Omental fat pad (tissue), 4 donors: Measurements from ENCODE around the gene TMEM14C. TPM values are rescaled to one million over a fixed set of nuclear protein-coding genes. Genes with fewer than 3 reads are reported as not detected.

Experiments
- ATAC-seq: fragments of 150-250 bp; one replicate; pipeline ENCODE4 v1.9.1; 2016; ENCODE audit warnings: mild to moderate bottlenecking, moderate library complexity; ENCODE audit not compliant: low FRiP score
- DNase-seq: peaks from one replicate; pipeline ENCODE4 v3.0.0-alpha.2; 2019; ENCODE audit warnings: low spot score
- total RNA-seq, 4 donors: library from RNA; depleted of rRNA; stranded (reverse); fragments of >200 nt; gene quantifications; one replicate each; pipeline ENCODE4 v1.1.0, GENCODE V29; 2016
- TF ChIP-seq, protein P1 (sequence below), 3 donors: fragments of 450-650 bp; IDR thresholded peaks; one replicate each; pipeline ENCODE4 v1.5.1; 2016 to 2017; ENCODE audit warnings: antibody characterized with exemption in 3 of 3, mild to moderate bottlenecking in 3 of 3, moderate library complexity in 2 of 3

The TMEM14C gene
- total RNA-seq, 4 donors from 2014 or later, result 97.9 to 144 (median 116) TPM

DNA sequence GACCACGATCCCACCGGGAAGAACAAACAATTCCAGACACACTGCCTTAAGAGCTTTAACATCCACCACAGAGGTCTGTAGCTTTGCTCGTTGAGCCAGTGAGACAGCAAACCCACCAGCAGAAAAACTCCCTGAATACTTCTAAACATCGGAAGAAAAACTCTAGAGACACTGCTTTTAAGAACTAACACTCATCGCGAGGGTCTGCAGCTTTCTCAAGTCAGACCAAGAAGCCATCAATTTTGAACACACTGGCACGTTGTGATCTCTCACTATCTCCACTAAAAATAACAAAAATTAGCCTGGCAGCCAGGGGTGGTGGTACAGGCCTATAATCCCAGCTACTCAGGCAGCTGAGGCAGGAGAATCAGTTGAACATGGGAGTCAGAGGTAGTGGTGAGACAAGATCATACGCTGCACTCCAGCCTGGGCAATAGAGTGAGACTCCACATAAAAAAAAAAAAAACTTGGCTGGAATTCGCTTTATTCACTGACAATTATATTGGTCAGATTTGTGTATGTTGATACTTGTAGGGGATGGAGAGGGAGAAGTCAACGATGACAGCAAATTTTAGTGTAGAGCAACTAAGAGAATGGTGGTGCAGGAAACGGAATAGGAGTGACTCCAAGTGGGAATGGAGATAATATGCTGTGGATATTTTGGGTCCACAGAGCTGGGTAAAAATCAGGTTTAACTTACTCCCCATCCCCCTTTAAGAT lies 860 bp upstream of the TMEM14C start:
- no peak for DNase-seq
- TF ChIP-seq, protein P1, sequence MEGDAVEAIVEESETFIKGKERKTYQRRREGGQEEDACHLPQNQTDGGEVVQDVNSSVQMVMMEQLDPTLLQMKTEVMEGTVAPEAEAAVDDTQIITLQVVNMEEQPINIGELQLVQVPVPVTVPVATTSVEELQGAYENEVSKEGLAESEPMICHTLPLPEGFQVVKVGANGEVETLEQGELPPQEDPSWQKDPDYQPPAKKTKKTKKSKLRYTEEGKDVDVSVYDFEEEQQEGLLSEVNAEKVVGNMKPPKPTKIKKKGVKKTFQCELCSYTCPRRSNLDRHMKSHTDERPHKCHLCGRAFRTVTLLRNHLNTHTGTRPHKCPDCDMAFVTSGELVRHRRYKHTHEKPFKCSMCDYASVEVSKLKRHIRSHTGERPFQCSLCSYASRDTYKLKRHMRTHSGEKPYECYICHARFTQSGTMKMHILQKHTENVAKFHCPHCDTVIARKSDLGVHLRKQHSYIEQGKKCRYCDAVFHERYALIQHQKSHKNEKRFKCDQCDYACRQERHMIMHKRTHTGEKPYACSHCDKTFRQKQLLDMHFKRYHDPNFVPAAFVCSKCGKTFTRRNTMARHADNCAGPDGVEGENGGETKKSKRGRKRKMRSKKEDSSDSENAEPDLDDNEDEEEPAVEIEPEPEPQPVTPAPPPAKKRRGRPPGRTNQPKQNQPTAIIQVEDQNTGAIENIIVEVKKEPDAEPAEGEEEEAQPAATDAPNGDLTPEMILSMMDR (IDR thresholded peaks at IDR 0.05), result no peak
- no peak for ATAC-seq

DNA sequence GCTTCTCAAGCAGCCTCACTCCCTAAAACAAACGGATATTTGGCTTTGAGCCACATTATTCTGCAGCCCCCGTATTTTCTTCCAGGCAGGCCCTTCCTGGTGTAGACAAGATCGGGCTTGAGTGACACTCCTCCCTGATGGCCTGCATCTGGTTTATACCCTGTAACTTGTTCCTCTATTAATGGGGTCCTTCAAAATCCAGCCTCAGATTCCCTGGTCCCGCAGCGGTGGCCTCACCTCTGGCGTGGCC lies 375 bp upstream of the TMEM14C start:
- no peak for DNase-seq
- ATAC-seq, result no peak
- TF ChIP-seq, protein P1 (IDR thresholded peaks at IDR 0.05), result no peak

DNA sequence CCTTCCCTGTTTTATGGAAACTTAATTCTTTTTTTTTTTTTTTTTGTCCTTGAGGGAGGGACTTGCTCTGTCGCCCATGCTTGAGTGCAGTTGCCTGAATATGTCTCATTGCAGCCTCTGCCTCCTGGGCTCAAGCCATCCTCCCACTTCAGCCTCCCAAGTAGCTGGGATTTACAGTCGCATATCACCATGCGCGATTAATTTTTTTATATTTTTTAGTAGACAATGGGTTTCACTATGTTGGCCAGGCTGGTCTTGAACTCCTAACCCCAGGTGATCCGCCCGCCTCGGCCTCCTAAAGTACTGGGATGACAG lies 654 bp downstream of the TMEM14C start:
- TF ChIP-seq, protein P1 (IDR thresholded peaks at IDR 0.05), result no peak
- DNase-seq, result no peak
- ATAC-seq, result no peak

DNA sequence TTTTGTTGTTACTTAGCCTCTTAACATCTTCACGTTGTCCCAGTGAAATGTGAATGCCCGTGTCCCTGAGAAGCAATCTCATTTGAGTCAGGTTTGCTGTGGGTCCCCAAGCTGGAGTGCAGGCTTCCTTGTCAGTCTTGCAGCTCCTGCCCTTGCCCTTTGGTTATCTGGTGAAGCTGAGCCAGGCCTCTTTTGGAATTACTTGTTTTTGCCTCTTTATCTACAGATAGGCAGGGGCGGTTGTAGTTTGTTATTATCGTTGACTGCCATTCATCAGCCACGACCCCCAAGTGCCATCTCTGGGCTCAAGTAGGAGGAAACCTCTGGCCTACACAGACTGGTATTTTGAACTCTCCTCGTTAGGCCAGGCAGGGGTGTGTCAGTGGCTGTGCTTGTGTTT lies 2.2 kb downstream of the TMEM14C start:
- TF ChIP-seq, protein P1 (IDR thresholded peaks at IDR 0.05), result no peak
- DNase-seq (no peak), ATAC-seq (no peak)

DNA sequence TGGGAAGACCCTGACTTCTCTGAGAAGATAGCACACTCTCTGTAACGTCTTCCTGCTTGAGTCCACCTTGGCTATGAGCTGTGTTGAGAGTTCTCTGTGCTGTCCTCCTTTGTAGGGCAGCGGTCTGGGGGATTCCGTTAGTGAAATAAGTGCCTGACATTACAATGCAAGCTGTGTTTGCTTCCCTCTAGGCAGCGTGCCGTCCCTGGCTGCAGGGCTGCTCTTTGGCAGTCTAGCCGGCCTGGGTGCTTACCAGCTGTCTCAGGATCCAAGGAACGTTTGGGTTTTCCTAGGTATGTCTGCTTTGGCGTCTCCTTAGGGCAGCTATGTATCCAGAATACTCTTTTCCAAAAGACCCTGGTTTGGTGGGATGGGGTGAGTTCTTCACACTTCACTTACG lies 2.8 kb downstream of the TMEM14C start:
- ATAC-seq (no peak), DNase-seq (no peak)
- TF ChIP-seq, protein P1 (IDR thresholded peaks at IDR 0.05), result no peak

DNA sequence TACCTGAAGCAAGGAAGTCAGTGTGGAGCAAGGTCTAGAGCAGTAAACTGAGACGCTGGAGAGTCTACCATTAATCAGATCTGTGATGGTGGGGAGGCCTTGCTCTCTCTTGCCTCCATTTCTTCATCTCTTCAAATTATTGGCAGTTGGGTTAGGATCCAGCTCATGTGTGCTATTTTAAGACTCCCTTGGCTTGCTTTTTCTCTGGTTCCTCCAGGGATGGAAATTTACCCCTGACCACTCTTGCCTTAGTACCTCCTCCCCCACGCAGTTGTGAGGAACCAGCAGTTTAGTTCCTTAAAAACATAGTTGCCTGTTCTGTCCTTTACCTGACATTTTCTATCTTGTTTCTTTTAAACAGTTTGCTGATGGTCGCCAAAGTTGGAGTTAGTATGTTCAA lies 7.4 kb downstream of the TMEM14C start:
- no peak for DNase-seq
- TF ChIP-seq, protein P1 (IDR thresholded peaks at IDR 0.05), result no peak
- no peak for ATAC-seq

DNA sequence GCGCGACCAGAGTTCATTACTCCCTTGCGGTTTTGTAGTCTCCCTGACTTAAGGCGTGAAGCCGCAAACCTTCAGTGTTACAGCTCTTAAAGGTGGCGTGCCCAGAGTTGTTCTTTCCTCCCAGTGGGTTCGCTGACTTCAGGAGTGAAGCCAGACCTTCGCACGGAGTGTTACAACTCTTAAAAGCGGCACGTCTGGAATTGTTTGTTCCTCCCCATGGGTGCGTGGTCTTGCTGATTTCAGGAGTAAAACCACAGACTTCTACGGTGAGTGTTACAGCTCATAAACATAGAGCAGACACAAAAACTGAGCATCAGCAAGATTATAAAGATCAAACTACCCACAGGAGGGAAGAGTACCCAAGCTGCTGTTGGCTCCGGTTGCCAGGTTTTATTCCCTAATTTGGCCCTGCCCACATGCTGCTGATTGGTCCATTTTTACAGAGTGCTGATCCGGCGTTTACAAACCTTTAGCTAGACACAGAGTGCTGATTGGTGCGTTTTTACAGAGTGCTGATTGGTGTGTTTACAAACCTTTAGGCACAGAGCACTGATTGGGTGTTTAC lies 10.4 kb downstream of the TMEM14C start:
- TF ChIP-seq, protein P1 (IDR thresholded peaks at IDR 0.05), result no peak
- ATAC-seq, result no peak

More for the DNA sequence above, 10.4 kb downstream of the TMEM14C start:
- no peak for DNase-seq
